NCI-H2107 (cell line): Measurements from ENCODE around the gene CCDC141.

Experiments used
- DNase-seq: peaks from one replicate; lab custom pipeline; 2025; lab: John Stamatoyannopoulos, UW

Gene CCDC141

GRCh38 chr2:178978667-178979066 lies 71.3 kb downstream of the CCDC141 start:
- DNase-seq: no peak

GRCh38 chr2:178976351-178976750 lies 73.6 kb downstream of the CCDC141 start:
- no peak for DNase-seq

GRCh38 chr2:178962805-178963433 lies 87.0 kb downstream of the CCDC141 start:
- no peak for DNase-seq

DNA sequence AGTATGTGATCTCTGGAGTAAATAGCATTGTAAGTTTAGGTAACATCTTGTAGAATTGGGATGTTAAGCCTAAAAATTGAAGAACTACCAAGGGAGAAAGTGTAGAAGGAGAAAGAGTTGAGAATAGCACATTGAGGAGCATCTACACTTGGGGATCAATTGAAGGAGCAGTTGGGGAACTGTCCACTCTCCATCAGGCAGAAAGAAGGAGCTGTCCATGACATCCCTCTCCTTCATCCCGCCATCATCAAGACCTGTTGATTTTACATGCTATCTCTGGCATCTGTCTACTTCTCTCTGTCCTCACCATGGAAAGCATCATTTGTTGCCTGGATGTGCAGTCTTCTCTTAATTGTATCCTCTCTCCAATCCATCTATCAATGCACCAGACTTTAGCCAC lies 87.8 kb downstream of the CCDC141 start:
- DNase-seq: no peak

- no peak for DNase-seq
These were observed 95.9 kb downstream of the CCDC141 start for GRCh38 chr2:178954049-178954448.

GRCh38 chr2:178951266-178952006 lies 98.5 kb downstream of the CCDC141 start:
- DNase-seq: no peak

- no peak for DNase-seq
These were observed 100.4 kb downstream of the CCDC141 start for GRCh38 chr2:178949584-178949983.

GRCh38 chr2:178949151-178949550 lies 100.8 kb downstream of the CCDC141 start:
- DNase-seq: no peak

DNA sequence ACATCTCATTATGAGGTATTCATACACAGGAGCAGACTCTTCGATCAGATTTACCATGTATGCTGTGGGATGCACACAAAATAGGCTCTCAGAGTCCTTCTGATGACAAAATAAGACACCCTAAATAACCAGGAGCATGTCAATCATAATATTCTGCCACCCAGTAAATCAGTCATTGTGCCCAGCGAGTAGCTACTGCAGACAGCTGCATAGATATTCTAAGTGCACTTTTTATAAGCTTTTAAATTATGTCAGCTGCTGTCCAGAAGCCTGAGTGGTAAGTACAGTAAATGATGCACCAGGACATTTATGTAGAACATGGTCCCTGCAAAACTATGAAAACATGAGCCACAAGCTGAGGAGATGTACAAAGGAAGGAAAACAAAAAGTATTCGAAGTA lies 102.9 kb downstream of the CCDC141 start:
- no peak for DNase-seq

DNA sequence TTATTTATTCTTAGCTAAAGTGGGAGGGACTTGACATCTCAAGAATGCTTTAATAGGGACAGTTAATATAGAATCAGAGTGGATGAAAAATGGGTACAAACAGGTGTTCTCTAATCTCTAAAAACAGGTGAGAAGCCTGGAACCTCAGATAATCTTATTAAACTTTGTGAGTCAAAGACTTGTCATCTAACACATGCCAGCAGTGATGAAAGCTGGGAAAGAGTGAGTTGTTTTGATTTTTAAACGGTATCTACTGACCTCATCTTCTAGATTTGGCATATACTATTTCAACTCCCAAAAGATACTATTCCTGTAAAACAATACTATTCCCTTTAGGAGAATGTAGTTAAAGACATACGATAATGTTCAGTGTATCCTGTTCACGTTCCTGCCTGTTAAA lies 103.4 kb downstream of the CCDC141 start:
- DNase-seq: no peak

- DNase-seq: no peak
These were observed 106.2 kb downstream of the CCDC141 start for GRCh38 chr2:178943745-178944144.

GRCh38 chr2:178934571-178934970 lies 115.4 kb downstream of the CCDC141 start:
- no peak for DNase-seq

GRCh38 chr2:178933493-178933892 lies 116.4 kb downstream of the CCDC141 start:
- no peak for DNase-seq

GRCh38 chr2:178928077-178928476 lies 121.9 kb downstream of the CCDC141 start:
- DNase-seq: no peak

- DNase-seq: no peak
These were observed 122.8 kb downstream of the CCDC141 start for GRCh38 chr2:178927173-178927572.

- no peak for DNase-seq
These were observed 125.1 kb downstream of the CCDC141 start for GRCh38 chr2:178924817-178925216.

DNA sequence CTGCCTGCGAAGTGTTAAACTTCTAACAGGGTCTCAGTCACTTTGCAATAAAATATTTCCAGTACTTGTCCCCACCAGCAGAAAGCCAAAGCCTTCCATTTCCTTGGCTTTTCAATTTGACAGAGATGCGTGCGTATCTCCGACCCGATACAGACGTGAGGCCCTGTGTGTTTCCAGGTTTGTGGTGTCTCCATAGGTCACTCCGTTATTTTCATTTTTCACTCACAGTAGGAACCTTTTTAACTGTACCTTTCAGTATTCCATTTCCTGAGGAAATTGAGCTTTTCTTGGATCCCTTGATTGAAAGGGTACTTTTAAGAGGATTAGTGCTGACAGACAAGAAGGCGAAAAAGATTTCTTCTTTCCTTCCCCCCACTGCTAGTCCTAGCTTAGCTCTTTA lies 126.4 kb downstream of the CCDC141 start:
- DNase-seq: no peak

GRCh38 chr2:178920916-178921513 lies 128.9 kb downstream of the CCDC141 start:
- DNase-seq: no peak

DNA sequence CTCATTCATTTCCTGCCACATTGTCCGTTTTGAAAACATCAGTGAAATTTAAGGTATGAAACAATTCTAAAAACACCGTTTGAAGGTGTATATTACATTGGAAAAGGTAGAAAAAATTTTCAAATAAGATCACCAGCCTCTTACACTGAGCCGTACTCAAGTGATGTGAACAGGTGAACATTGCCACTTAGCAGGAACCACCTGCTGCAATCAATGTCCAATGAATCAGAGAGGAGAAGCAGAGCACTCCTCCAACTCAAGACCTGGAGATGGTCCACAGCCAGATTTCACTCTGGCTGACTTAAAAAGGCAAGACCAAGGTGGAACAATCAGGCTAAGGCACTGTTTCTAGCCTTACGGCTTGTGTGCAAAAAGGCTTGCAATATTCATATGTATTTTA lies 132.4 kb downstream of the CCDC141 start:
- no peak for DNase-seq

DNA sequence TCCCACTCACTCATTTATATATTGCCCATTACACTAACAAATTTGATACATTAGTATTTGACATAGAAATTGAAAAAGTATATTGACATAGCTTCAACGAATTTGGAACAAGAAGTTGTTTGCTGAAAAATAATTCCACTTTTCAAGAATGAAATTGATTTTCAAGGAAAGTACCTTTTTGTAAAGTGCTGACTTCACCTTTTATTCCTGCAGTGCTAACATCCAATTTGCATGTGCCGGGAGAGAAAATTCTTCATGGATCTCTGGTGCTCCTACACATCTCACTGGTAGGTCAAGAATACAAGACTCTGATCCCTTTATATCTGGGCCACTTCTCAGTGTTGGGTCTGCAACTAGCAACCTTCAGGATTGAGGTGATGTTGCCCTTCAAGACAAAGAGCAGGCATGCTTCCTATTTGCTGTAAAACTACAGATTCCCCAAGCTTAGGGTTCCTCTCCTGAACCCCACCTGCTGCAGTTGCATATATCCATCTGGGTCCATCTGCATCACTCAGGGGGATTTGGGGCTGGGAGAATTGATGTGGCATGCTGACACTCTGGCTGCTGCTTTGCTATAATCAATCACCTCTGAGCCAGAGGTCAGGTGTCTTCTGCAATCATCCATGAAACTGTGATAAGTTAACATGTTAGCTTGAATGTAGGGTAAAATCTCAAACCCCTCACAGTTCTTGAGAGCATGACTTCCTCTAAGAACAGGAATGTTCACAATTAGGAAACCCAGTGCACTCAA lies 134.3 kb downstream of the CCDC141 start:
- no peak for DNase-seq

- DNase-seq: peak; percentile 31
These were observed 135.6 kb downstream of the CCDC141 start for GRCh38 chr2:178914259-178914849.

GRCh38 chr2:178913049-178913441 lies 136.9 kb downstream of the CCDC141 start:
- no peak for DNase-seq
